HepG2 (cell line): ENCODE data around the gene TTBK1. TPM values are rescaled to one million over a fixed set of nuclear protein-coding genes. Genes with fewer than 3 reads are reported as not detected.
A peak's percentile ranks its signal among the peaks of the same experiment; 100 is the strongest.

Experiments
- DR1 ChIP-seq: sonication (generic); formaldehyde crosslinking; IDR thresholded peaks from 2 replicates; pipeline ENCODE4 v1.8.0; 2021; ENCODE audit warnings: mild to moderate bottlenecking, missing genetic modification reagents, inconsistent platforms
- EEA1 ChIP-seq: sonication (generic); formaldehyde crosslinking; IDR thresholded peaks from 2 replicates; pipeline ENCODE4 v1.5.1; 2020; ENCODE audit warnings: mild to moderate bottlenecking, missing genetic modification reagents, borderline replicate concordance
- ETV5 ChIP-seq: IDR thresholded peaks from 2 replicates; pipeline ENCODE4 v1.6.1; 2018; ENCODE audit warnings: missing biosample characterization, missing genetic modification reagents, inconsistent platforms, borderline replicate concordance
- FOSL1 ChIP-seq: sonication (generic); formaldehyde crosslinking; IDR thresholded peaks from 2 replicates; pipeline ENCODE4 v1.9.0; 2021; ENCODE audit warnings: missing genetic modification reagents, borderline replicate concordance
- KLF9 ChIP-seq: IDR thresholded peaks from 2 replicates; pipeline ENCODE4 v1.6.1; 2016; ENCODE audit warnings: low read depth
- MEIS2 ChIP-seq: sonication (generic); formaldehyde crosslinking; IDR thresholded peaks from 2 replicates; pipeline ENCODE4 v1.9.0; 2021; ENCODE audit warnings: mild to moderate bottlenecking, missing genetic modification reagents
- SP4 ChIP-seq: sonication (generic); formaldehyde crosslinking; IDR thresholded peaks from 2 replicates; pipeline ENCODE4 v1.8.1; 2023; ENCODE audit warnings: mild to moderate bottlenecking, missing genetic modification reagents
- SRF ChIP-seq: IDR thresholded peaks from 2 replicates; pipeline ENCODE4 v1.6.1; 2011; ENCODE audit warnings: mild to moderate bottlenecking, low read depth, low read length, moderate library complexity
- TBX2 ChIP-seq: sonication (generic); formaldehyde crosslinking; IDR thresholded peaks from 2 replicates; pipeline ENCODE4 v1.5.0; 2020; ENCODE audit warnings: missing genetic modification reagents, mild to moderate bottlenecking, borderline replicate concordance
- YEATS4 ChIP-seq: sonication (generic); formaldehyde crosslinking; IDR thresholded peaks from 2 replicates; pipeline ENCODE4 v1.4.0; 2020; ENCODE audit warnings: missing genetic modification reagents, borderline replicate concordance
- ZBTB7A ChIP-seq: sonication (generic); formaldehyde crosslinking; IDR thresholded peaks from 2 replicates; pipeline ENCODE4 v1.8.0; 2022; ENCODE audit warnings: mild to moderate bottlenecking, missing genetic modification reagents
- ZNF136 ChIP-seq: sonication (generic); formaldehyde crosslinking; IDR thresholded peaks from 2 replicates; pipeline ENCODE4 v1.8.1; 2022; ENCODE audit warnings: low read depth, mild to moderate bottlenecking, moderate library complexity, missing genetic modification reagents
- ZNF205 ChIP-seq: IDR thresholded peaks from 2 replicates; pipeline ENCODE4 v1.6.1; 2018; ENCODE audit warnings: missing biosample characterization, missing genetic modification reagents
- ZNF30 ChIP-seq: sonication (generic); formaldehyde crosslinking; IDR thresholded peaks from 2 replicates; pipeline ENCODE4 v1.5.0; 2020; ENCODE audit warnings: mild to moderate bottlenecking, missing genetic modification reagents
- ZNF446 ChIP-seq: sonication (generic); formaldehyde crosslinking; IDR thresholded peaks from 2 replicates; pipeline ENCODE4 v1.5.0; 2020; ENCODE audit warnings: mild to moderate bottlenecking, missing genetic modification reagents
- ZNF496 ChIP-seq: sonication (generic); formaldehyde crosslinking; IDR thresholded peaks from 2 replicates; pipeline ENCODE4 v1.8.1; 2023; ENCODE audit warnings: mild to moderate bottlenecking, moderate library complexity, missing genetic modification reagents; ENCODE audit not compliant: insufficient replicate concordance
- ZNF589 ChIP-seq: sonication (generic); formaldehyde crosslinking; conservative IDR thresholded peaks from 2 replicates; pipeline ENCODE4 v1.8.0; 2022; ENCODE audit warnings: mild to moderate bottlenecking, moderate library complexity, missing genetic modification reagents
- ZNF703 ChIP-seq: sonication (generic); formaldehyde crosslinking; IDR thresholded peaks from 2 replicates; pipeline ENCODE4 v1.5.1; 2020; ENCODE audit warnings: missing genetic modification reagents, mild to moderate bottlenecking, moderate library complexity, borderline replicate concordance
- polyA plus RNA-seq, 8 experiments: library from polyadenylated mRNA; depleted of rRNA in 3 of 8; stranded (reverse) in 7 of 8; unstranded in 1 of 8; fragments of >200 nt; fragmentation: Illumina TruSeq in 4 of 8; extraction: Trizol in 4 of 8; gene quantifications; 2 replicates each; pipeline versions ENCODE4 v1.2.1 to v1.2.3, GENCODE V29; 2011 to 2016; ENCODE audit warnings: low read depth in 4 of 8, missing spikeins in 1 of 8, mixed read lengths in 1 of 8; ENCODE audit not compliant: insufficient read depth in 1 of 8
- total RNA-seq, 5 experiments: library from RNA; depleted of rRNA; stranded (reverse); fragments of >200 nt; fragmentation: Illumina TruSeq; extraction: Trizol; gene quantifications; 2 replicates each; pipeline ENCODE4 v1.2.3, GENCODE V29; 2016; ENCODE audit warnings: low read depth in 1 of 5
- TF ChIP-seq, protein P1 (sequence below): sonication (generic); formaldehyde crosslinking; IDR thresholded peaks from 2 replicates; pipeline ENCODE4 v1.9.0; 2021; ENCODE audit warnings: missing genetic modification reagents, mild to moderate bottlenecking, borderline replicate concordance
- TF ChIP-seq, protein P2 (sequence below): sonication (generic); formaldehyde crosslinking; IDR thresholded peaks from 2 replicates; pipeline ENCODE4 v1.8.1; 2022; ENCODE audit warnings: low read depth, mild to moderate bottlenecking, missing genetic modification reagents
- TF ChIP-seq, protein P3 (sequence below): sonication (generic); formaldehyde crosslinking; IDR thresholded peaks from 2 replicates; pipeline ENCODE4 v1.5.0; 2020; ENCODE audit warnings: mild to moderate bottlenecking, missing genetic modification reagents, moderate library complexity
- TF ChIP-seq, protein P4 (sequence below): sonication (generic); formaldehyde crosslinking; IDR thresholded peaks from 2 replicates; pipeline ENCODE4 v1.8.0; 2022; ENCODE audit warnings: missing genetic modification reagents, mild to moderate bottlenecking, inconsistent platforms, borderline replicate concordance

The TTBK1 gene
- total and polyA plus RNA-seq, 2 of the 13 experiments (the other 11 are each of a cell fraction or from before 2014, with no cell fraction given): 0.24 to 0.33 TPM

DNA sequence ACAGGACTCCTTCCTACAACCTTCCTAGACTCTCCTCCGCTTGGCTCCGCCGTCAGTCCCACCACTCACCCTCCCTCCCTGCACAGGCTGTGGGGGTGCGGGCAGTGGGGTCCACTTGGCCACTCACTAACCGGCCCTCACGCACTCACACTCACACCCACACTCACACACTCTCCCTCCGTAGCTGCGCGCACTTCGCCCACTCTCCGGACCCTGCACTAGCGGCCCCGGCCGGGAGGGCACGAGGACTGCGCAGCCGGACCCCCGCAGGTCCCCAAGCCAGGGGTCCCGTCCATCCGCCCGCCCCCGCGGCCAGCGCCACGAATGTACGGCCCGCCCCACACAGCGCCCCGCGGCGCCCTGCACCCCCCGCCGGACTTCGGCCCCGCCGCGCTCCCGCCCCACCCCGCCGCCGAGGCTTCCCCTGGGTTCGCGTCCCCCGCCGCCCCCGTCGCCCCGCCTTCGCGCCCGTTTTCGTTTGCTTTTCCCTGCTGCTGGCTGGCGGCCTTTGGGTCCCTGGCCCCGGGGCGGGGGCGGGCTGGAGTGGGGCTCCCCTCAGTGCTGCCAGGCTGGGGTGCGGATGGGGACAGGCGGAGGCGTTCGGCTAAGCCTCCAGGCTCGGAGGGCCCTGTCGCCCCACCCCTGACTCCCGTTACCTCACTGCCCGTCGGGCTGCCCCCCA is 31.8 kb downstream of the TTBK1 start (continued):
- TF ChIP-seq, protein P1, sequence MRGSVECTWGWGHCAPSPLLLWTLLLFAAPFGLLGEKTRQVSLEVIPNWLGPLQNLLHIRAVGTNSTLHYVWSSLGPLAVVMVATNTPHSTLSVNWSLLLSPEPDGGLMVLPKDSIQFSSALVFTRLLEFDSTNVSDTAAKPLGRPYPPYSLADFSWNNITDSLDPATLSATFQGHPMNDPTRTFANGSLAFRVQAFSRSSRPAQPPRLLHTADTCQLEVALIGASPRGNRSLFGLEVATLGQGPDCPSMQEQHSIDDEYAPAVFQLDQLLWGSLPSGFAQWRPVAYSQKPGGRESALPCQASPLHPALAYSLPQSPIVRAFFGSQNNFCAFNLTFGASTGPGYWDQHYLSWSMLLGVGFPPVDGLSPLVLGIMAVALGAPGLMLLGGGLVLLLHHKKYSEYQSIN (CRISPR knock-in tag): no peak
- no peak; the same call in none of the 2 replicates for TF ChIP-seq ETV5 (CRISPR knock-in tag)
- no peak for TF ChIP-seq SRF
- peak; percentile 58; the same call in 1 of the 2 replicates for TF ChIP-seq ZNF205 (CRISPR knock-in tag)
- peak; percentile 84 for TF ChIP-seq MEIS2 (CRISPR knock-in tag)
- TF ChIP-seq, protein P2, sequence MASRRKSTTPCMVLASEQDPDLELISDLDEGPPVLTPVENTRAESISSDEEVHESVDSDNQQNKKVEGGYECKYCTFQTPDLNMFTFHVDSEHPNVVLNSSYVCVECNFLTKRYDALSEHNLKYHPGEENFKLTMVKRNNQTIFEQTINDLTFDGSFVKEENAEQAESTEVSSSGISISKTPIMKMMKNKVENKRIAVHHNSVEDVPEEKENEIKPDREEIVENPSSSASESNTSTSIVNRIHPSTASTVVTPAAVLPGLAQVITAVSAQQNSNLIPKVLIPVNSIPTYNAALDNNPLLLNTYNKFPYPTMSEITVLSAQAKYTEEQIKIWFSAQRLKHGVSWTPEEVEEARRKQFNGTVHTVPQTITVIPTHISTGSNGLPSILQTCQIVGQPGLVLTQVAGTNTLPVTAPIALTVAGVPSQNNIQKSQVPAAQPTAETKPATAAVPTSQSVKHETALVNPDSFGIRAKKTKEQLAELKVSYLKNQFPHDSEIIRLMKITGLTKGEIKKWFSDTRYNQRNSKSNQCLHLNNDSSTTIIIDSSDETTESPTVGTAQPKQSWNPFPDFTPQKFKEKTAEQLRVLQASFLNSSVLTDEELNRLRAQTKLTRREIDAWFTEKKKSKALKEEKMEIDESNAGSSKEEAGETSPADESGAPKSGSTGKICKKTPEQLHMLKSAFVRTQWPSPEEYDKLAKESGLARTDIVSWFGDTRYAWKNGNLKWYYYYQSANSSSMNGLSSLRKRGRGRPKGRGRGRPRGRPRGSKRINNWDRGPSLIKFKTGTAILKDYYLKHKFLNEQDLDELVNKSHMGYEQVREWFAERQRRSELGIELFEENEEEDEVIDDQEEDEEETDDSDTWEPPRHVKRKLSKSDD (CRISPR knock-in tag): peak; percentile 90; the same call in 1 of the 2 replicates
- TF ChIP-seq TBX2 (CRISPR knock-in tag): peak; percentile 78
- TF ChIP-seq YEATS4 (CRISPR knock-in tag): peak; percentile 93
- TF ChIP-seq DR1: peak; percentile 23; the same call in 1 of the 2 replicates
- TF ChIP-seq FOSL1 (CRISPR knock-in tag): no peak
- TF ChIP-seq, protein P3, sequence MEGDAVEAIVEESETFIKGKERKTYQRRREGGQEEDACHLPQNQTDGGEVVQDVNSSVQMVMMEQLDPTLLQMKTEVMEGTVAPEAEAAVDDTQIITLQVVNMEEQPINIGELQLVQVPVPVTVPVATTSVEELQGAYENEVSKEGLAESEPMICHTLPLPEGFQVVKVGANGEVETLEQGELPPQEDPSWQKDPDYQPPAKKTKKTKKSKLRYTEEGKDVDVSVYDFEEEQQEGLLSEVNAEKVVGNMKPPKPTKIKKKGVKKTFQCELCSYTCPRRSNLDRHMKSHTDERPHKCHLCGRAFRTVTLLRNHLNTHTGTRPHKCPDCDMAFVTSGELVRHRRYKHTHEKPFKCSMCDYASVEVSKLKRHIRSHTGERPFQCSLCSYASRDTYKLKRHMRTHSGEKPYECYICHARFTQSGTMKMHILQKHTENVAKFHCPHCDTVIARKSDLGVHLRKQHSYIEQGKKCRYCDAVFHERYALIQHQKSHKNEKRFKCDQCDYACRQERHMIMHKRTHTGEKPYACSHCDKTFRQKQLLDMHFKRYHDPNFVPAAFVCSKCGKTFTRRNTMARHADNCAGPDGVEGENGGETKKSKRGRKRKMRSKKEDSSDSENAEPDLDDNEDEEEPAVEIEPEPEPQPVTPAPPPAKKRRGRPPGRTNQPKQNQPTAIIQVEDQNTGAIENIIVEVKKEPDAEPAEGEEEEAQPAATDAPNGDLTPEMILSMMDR (CRISPR knock-in tag): peak; percentile 6; the same call in 1 of the 2 replicates
- no peak for TF ChIP-seq ZNF496 (CRISPR knock-in tag)
- TF ChIP-seq ZNF589 (CRISPR knock-in tag): peak; percentile 86; the same call in 1 of the 2 replicates
- TF ChIP-seq ZBTB7A (CRISPR knock-in tag): peak; percentile 99
- no peak; the same call in 1 of the 2 replicates for TF ChIP-seq SP4 (CRISPR knock-in tag)
- TF ChIP-seq, protein P4, sequence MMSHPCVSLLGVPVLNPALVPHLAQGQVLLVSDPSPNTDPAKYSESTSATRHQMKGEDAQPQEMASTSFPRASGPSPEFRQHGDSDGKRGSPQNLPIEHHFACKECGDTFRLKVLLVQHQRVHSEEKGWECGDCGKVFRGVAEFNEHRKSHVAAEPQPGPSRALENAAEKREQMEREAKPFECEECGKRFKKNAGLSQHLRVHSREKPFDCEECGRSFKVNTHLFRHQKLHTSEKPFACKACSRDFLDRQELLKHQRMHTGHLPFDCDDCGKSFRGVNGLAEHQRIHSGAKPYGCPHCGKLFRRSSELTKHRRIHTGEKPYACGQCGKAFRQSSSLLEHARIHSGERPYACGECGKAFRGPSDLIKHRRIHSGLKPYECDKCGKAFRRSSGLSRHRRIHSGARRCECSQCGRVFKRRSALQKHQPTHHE: no peak; the same call in 1 of the 2 replicates
- 0 out of 2 replicates have a peak, but pooled peaks have one; percentile 77 for TF ChIP-seq ZNF446
- TF ChIP-seq EEA1 (CRISPR knock-in tag): peak; percentile 82; the same call in 1 of the 2 replicates
- no peak for TF ChIP-seq ZNF703 (CRISPR knock-in tag)
- TF ChIP-seq KLF9 (CRISPR knock-in tag): no peak; the same call in 1 of the 2 replicates
- no peak for TF ChIP-seq ZNF136 (CRISPR knock-in tag)
- peak; percentile 72; the same call in 1 of the 2 replicates for TF ChIP-seq ZNF30 (CRISPR knock-in tag)
